Neural cell (in vitro differentiated cells): ENCODE data around the gene ST6GALNAC3. TPM values are rescaled to one million over a fixed set of nuclear protein-coding genes. Genes with fewer than 3 reads are reported as not detected.

ENCODE experiments used
- H2AFZ ChIP-seq: fragments of 200-600, 300-800 bp; sonication (generic), shearing (Covaris generic); 2 replicates; pipeline ENCODE4 v1.6.0; 2014; ENCODE audit warnings: low read depth, mild to moderate bottlenecking, antibody characterized with exemption, low read length, moderate library complexity
- H3F3A ChIP-seq: fragments of 200-600 bp; shearing (Covaris generic); 2 replicates; pipeline ENCODE4 v1.6.1; 2016; ENCODE audit warnings: mild to moderate bottlenecking, moderate library complexity, mixed read lengths, antibody characterized with exemption, low read length; ENCODE audit not compliant: insufficient read depth, poor library complexity, severe bottlenecking
- H3K27ac ChIP-seq: fragments of 200-600, 300-800 bp; sonication (generic), shearing (Covaris generic); 2 replicates; pipeline ENCODE4 v1.5.1; 2014; ENCODE audit warnings: mild to moderate bottlenecking, low read length, moderate library complexity
- H3K27me3 ChIP-seq: fragments of 300-800, 200-600 bp; sonication (generic), shearing (Covaris generic); 2 replicates; pipeline ENCODE4 v1.6.0; 2014; ENCODE audit warnings: mild to moderate bottlenecking, low read depth, low read length, moderate library complexity; ENCODE audit not compliant: insufficient read depth
- H3K36me3 ChIP-seq: fragments of 300-800, 200-600 bp; sonication (generic), shearing (Covaris generic); 2 replicates; pipeline ENCODE4 v1.5.1; 2014; ENCODE audit warnings: mild to moderate bottlenecking, antibody characterized with exemption, low read length, moderate library complexity; ENCODE audit not compliant: insufficient read depth
- H3K4me2 ChIP-seq: fragments of 300-800, 200-600 bp; sonication (generic), shearing (Covaris generic); 2 replicates; pipeline ENCODE4 v1.6.0; 2014; ENCODE audit warnings: mild to moderate bottlenecking, low read length
- H3K4me3 ChIP-seq: fragments of 300-800, 200-600 bp; sonication (generic), shearing (Covaris generic); 2 replicates; pipeline ENCODE4 v1.5.1; 2014; ENCODE audit warnings: mild to moderate bottlenecking, low read length, moderate library complexity
- H3K79me2 ChIP-seq: fragments of 200-600 bp; shearing (Covaris generic); replicated peaks from 2 replicates; pipeline ENCODE4 v1.6.0; 2014; ENCODE audit warnings: mild to moderate bottlenecking, low read length, moderate library complexity; ENCODE audit not compliant: insufficient read depth
- H3K9ac ChIP-seq: fragments of 300-800, 200-600 bp; sonication (generic), shearing (Covaris generic); 2 replicates; pipeline ENCODE4 v1.6.1; 2016; ENCODE audit warnings: mild to moderate bottlenecking, low read length, mixed read lengths
- H3K9me2 ChIP-seq: fragments of 200-600 bp; shearing (Covaris generic); 2 replicates; pipeline ENCODE4 v1.6.1; 2016; ENCODE audit warnings: mild to moderate bottlenecking, low read length, mixed read lengths; ENCODE audit not compliant: insufficient read depth
- H3K9me3 ChIP-seq: fragments of 200-600, 300-800 bp; sonication (generic), shearing (Covaris generic); 2 replicates; pipeline ENCODE4 v1.6.1; 2016; ENCODE audit warnings: mild to moderate bottlenecking, mixed run types, low read length, moderate library complexity, mixed read lengths
- H4K20me1 ChIP-seq: fragments of 200-600 bp; shearing (Covaris generic); 2 replicates; pipeline ENCODE4 v1.6.1; 2016; ENCODE audit warnings: mild to moderate bottlenecking, mixed run types; ENCODE audit not compliant: insufficient read depth
- CTCF ChIP-seq: fragments of 450-650 bp; IDR thresholded peaks from 2 replicates; pipeline ENCODE4 v1.5.1; 2014; ENCODE audit warnings: antibody characterized with exemption, mild to moderate bottlenecking, moderate library complexity; ENCODE audit not compliant: poor library complexity, severe bottlenecking
- EP300 ChIP-seq: fragments of 450-650 bp; conservative IDR thresholded peaks from 2 replicates; pipeline ENCODE4 v1.6.1; 2014; ENCODE audit warnings: antibody characterized with exemption, mild to moderate bottlenecking, moderate library complexity; ENCODE audit not compliant: poor library complexity, severe bottlenecking
- EZH2 ChIP-seq: fragments of 200-600, 300-800 bp; shearing (Covaris generic), sonication (generic); IDR thresholded peaks from 2 replicates; pipeline ENCODE4 v1.6.1; 2014; ENCODE audit warnings: antibody characterized with exemption, low read length, borderline replicate concordance, mild to moderate bottlenecking; ENCODE audit not compliant: insufficient read depth, poor library complexity, severe bottlenecking
- MXI1 ChIP-seq: fragments of 450-650 bp; conservative IDR thresholded peaks from 2 replicates; pipeline ENCODE4 v1.6.1; 2014; ENCODE audit warnings: antibody characterized with exemption, mild to moderate bottlenecking; ENCODE audit not compliant: poor library complexity, severe bottlenecking
- POLR2AphosphoS5 ChIP-seq: IDR thresholded peaks from 2 replicates; pipeline ENCODE4 v1.6.1; 2012
- RAD21 ChIP-seq: fragments of 450-650 bp; conservative IDR thresholded peaks from 2 replicates; pipeline ENCODE4 v1.6.1; 2014; ENCODE audit warnings: antibody characterized with exemption, mild to moderate bottlenecking, moderate library complexity
- REST ChIP-seq: IDR thresholded peaks from 2 replicates; pipeline ENCODE4 v1.6.1; 2012; ENCODE audit warnings: borderline replicate concordance
- SMC3 ChIP-seq: fragments of 450-650 bp; conservative IDR thresholded peaks from 2 replicates; pipeline ENCODE4 v1.6.1; 2014; ENCODE audit warnings: antibody characterized with exemption, mild to moderate bottlenecking, moderate library complexity; ENCODE audit not compliant: poor library complexity
- TAF1 ChIP-seq: IDR thresholded peaks from 2 replicates; pipeline ENCODE4 v1.6.1; 2012; ENCODE audit warnings: low read depth
- polyA plus RNA-seq: library from polyadenylated mRNA; depleted of rRNA; stranded (reverse); fragments of >200 nt; gene quantifications from 2 replicates; pipeline ENCODE4 v1.2.3, GENCODE V29; 2014

Gene ST6GALNAC3
- polyA plus RNA-seq, 1 donor from 2014 or later, result 3.6 TPM

GRCh38 chr1:76084029-76084627 is 9.6 kb downstream of the ST6GALNAC3 start:
- no peak overlapping the region for H3K9ac ChIP-seq
- no peaks in the 10 kb centered on the region for H3K9me2 ChIP-seq
- no peaks in the 10 kb centered on the region for H4K20me1 ChIP-seq
- no peaks in the 10 kb centered on the region for H3K79me2 ChIP-seq
- H3K4me2 ChIP-seq, result no peak overlapping the region
- H3K4me3 ChIP-seq, result no peak overlapping the region
- H3K9me3 ChIP-seq, result no peaks in the 10 kb centered on the region
- no peak overlapping the region for H3K27ac ChIP-seq
- TF ChIP-seq REST (no peak), MXI1 (no peak), EP300 (no peak), SMC3 (no peak), POLR2AphosphoS5 (no peak), CTCF (no peak), TAF1 (no peak)
- no peaks in the 10 kb centered on the region for H3K27me3 ChIP-seq
- no peaks in the 10 kb centered on the region for H3K36me3 ChIP-seq
- H3F3A ChIP-seq, result no peaks in the 10 kb centered on the region
- H2AFZ ChIP-seq, result no peak overlapping the region

DNA sequence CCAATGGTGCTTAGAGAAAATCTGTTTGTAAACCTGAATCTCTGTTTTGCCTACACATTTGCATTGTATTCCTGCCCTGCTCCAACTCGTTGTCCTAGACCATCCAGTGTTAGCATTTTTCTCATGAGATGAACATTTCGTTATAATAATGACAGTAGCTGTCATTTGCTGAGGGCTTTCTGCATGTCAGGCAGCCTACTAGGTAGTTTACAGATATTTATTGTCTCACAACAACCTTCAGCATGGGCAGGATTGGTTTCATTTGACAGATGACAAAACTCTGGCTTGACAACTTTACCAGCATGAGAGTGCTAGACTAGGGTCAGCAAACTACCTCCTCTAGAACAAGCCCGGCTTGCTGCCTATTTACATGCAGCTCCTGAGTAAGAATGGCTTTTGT is 10.1 kb downstream of the ST6GALNAC3 start:
- Histone ChIP-seq H3K4me2 (no peak overlapping the region), H3K9ac (no peak overlapping the region), H3K9me3 (no peaks in the 10 kb centered on the region), H3K27ac (no peak overlapping the region), H4K20me1 (no peaks in the 10 kb centered on the region), H3K27me3 (no peaks in the 10 kb centered on the region), H3K9me2 (no peaks in the 10 kb centered on the region), H3K79me2 (no peaks in the 10 kb centered on the region), H3K4me3 (no peak overlapping the region), H3K36me3 (no peaks in the 10 kb centered on the region), H2AFZ (no peak overlapping the region), H3F3A (no peaks in the 10 kb centered on the region)
- TF ChIP-seq POLR2AphosphoS5 (peak; percentile 67), MXI1 (no peak), EP300 (peak; percentile 88)

GRCh38 chr1:76086109-76086508 is 11.6 kb downstream of the ST6GALNAC3 start:
- no peaks in the 10 kb centered on the region for H3K9me3 ChIP-seq
- H4K20me1 ChIP-seq, result no peaks in the 10 kb centered on the region
- H3F3A ChIP-seq, result no peaks in the 10 kb centered on the region
- no peak overlapping the region for H2AFZ ChIP-seq
- no peaks in the 10 kb centered on the region for H3K79me2 ChIP-seq
- H3K9ac ChIP-seq, result no peak overlapping the region
- no peak overlapping the region for H3K27ac ChIP-seq
- no peaks in the 10 kb centered on the region for H3K9me2 ChIP-seq
- H3K4me2 ChIP-seq, result no peak overlapping the region
- H3K4me3 ChIP-seq, result no peak overlapping the region
- no peaks in the 10 kb centered on the region for H3K36me3 ChIP-seq
- H3K27me3 ChIP-seq, result no peaks in the 10 kb centered on the region
- TF ChIP-seq EZH2, result no peak
- no peak for TF ChIP-seq REST
- no peak for TF ChIP-seq EP300
- TF ChIP-seq MXI1, result no peak
- no peak for TF ChIP-seq SMC3
- no peak for TF ChIP-seq CTCF
- TF ChIP-seq POLR2AphosphoS5, result no peak
- TF ChIP-seq RAD21, result no peak
- no peak for TF ChIP-seq TAF1
